ENCODE data around the gene STIM1.
"Not testable (repeated sequence)": the region's sequence is repeated elsewhere in the genome, so short reads cannot be mapped to it uniquely, and the experiment has no call there.

The STIM1 gene

DNA sequence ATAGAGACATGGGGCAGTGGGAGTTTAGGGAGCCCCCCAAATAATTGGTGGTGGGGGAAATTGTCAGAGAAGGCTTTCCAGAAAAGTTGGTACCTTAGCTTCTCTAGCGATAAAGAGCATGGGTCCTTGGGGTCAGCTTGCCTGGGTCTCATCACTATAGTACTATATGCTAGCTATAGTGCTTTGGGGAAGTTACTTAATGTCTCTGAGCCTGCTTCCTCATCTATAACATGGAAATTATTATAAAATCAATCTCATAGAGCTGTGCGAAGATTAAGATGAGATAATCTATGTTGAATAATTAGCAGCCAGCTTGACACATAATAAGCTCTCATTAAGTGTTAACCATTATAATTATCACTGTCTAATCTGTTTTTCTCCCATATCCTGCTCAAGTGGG, 41.2 kb downstream of the STIM1 start:
- Histone ChIP-seq H3K4me1 (ENCODE audit: control insufficient read depth, low read length) (peaks cover 44% of the 10 kb centered on the region), H3K79me2 (ENCODE audit: control insufficient read depth, low read length) (peaks cover 17% of the 10 kb centered on the region), H3F3A (ENCODE audit: control insufficient read depth, insufficient read depth) (peaks cover 13% of the 10 kb centered on the region), H3K9me2 (replicated peaks; ENCODE audit: control insufficient read depth, low read length) (no peaks in the 10 kb centered on the region), H3K36me3 (ENCODE audit: control insufficient read depth, low read length) (no peaks in the 10 kb centered on the region), H3K9me3 (ENCODE audit: control insufficient read depth, insufficient read depth, low read length) (no peaks in the 10 kb centered on the region), H3K4me3 (ENCODE audit: low read length) (no peak overlapping the region), H3K27ac (ENCODE audit: low read depth, low read length) (no peak overlapping the region), H4K20me1 (ENCODE audit: control insufficient read depth, insufficient read depth, low read depth, low read length) (0 out of 2 replicates have a peak, but pooled peaks cover 4% of the 10 kb centered on the region), H3K27me3 (ENCODE audit: control insufficient read depth, low read length) (no peaks in the 10 kb centered on the region), H3K4me2 (ENCODE audit: low read length) (no peak overlapping the region)
- TF ChIP-seq CTCF (IDR thresholded peaks at IDR 0.05; ENCODE audit: low read depth, low read length, poor library complexity, severe bottlenecking): no peak
- TF ChIP-seq EZH2phosphoT487 (IDR thresholded peaks at IDR 0.05; ENCODE audit: borderline replicate concordance, low read length): no peak

DNA sequence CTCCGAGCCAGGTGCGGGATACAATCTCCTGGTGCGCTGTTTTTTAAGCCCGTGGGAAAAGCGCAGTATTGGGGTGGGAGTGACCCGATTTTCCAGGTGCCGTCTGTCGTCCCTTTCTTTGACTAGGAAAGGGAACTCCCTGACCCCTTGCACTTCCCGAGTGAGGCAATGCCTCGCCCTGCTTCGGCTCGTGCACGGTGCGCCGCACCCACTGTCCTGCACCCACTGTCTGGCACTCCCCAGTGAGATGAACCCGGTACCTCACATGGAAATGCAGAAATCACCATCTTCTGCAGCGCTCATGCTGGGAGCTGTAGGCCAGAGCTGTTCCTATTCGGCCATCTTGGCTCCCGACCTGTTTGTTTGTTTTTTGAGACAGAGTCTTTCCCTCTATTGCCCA, 44.8 kb downstream of the STIM1 start:
- H3K4me2 ChIP-seq (ENCODE audit: low read length); H3K9me3 ChIP-seq (ENCODE audit: control insufficient read depth, insufficient read depth, low read length); H3K27me3 ChIP-seq (ENCODE audit: control insufficient read depth, low read length); H3K27ac ChIP-seq (ENCODE audit: low read depth, low read length); H3K9me2 ChIP-seq (replicated peaks; ENCODE audit: control insufficient read depth, low read length); H3K36me3 ChIP-seq (ENCODE audit: control insufficient read depth, low read length); H3K4me3 ChIP-seq (ENCODE audit: low read length); H4K20me1 ChIP-seq (ENCODE audit: control insufficient read depth, insufficient read depth, low read depth, low read length); H3F3A ChIP-seq (ENCODE audit: control insufficient read depth, insufficient read depth): not testable (repeated sequence)
- H3K79me2 ChIP-seq (ENCODE audit: control insufficient read depth, low read length): peaks cover 25% of the 10 kb centered on the region
- H3K4me1 ChIP-seq (ENCODE audit: control insufficient read depth, low read length): peaks cover 52% of the 10 kb centered on the region

DNA sequence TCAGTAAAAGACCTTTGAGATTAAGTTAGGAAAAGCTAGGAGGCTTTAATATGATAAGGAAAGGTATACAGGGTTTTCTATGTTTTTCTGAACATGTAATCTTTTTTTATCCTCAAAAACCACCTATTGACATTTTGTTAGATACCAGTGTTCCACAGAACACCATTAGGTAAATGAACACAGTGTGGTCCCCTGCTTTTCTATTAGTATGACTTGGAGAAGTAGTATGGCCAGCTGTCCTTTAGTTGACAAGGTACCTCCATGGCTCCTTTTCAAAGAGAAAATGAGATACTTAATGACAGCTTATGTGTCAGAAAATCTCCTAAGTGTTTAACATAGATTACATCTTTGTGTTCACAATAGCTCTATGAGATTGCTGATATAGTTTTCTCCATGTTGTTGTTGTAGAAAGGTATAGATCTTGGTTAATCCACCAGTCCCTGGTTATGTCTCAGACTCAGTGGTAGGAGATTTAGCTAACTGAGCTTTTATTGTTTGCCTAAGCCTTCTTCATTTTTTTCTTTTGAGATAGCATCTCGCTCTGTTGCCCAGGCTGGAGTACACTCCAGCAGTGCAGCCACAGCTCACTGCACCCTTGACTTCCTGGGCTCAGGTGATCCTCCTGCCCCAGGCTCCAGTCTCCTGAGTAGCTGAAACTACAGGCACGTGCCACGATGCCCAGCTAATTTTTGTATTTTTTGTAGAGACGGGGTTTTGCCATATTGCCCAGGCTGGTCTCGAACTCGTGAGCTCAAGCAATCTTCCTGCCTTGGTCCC, 46.0 kb downstream of the STIM1 start:
- Histone ChIP-seq H3K9me3 (ENCODE audit: control insufficient read depth, insufficient read depth, low read length) (no peaks in the 10 kb centered on the region), H3K36me3 (ENCODE audit: control insufficient read depth, low read length) (no peaks in the 10 kb centered on the region), H3K27me3 (ENCODE audit: control insufficient read depth, low read length) (no peaks in the 10 kb centered on the region), H3K9me2 (replicated peaks; ENCODE audit: control insufficient read depth, low read length) (no peaks in the 10 kb centered on the region), H3F3A (ENCODE audit: control insufficient read depth, insufficient read depth) (0 out of 2 replicates have a peak, but pooled peaks cover 3% of the 10 kb centered on the region), H3K4me3 (ENCODE audit: low read length) (no peak overlapping the region), H4K20me1 (ENCODE audit: control insufficient read depth, insufficient read depth, low read depth, low read length) (0 out of 2 replicates have a peak, but pooled peaks cover 7% of the 10 kb centered on the region), H3K79me2 (ENCODE audit: control insufficient read depth, low read length) (peaks cover 24% of the 10 kb centered on the region), H3K4me1 (ENCODE audit: control insufficient read depth, low read length) (peaks cover 58% of the 10 kb centered on the region), H3K4me2 (ENCODE audit: low read length) (peak overlapping the region; percentile 38), H3K27ac (ENCODE audit: low read depth, low read length) (no peak overlapping the region)
- TF ChIP-seq CTCF (IDR thresholded peaks at IDR 0.05; ENCODE audit: low read depth, low read length, poor library complexity, severe bottlenecking): no peak
- no peak for TF ChIP-seq EZH2phosphoT487 (IDR thresholded peaks at IDR 0.05; ENCODE audit: borderline replicate concordance, low read length)

GRCh38 chr11:3902441-3902840, 47.0 kb downstream of the STIM1 start:
- Histone ChIP-seq H3K4me1 (ENCODE audit: control insufficient read depth, low read length) (peaks cover 59% of the 10 kb centered on the region), H3K9me3 (ENCODE audit: control insufficient read depth, insufficient read depth, low read length) (no peaks in the 10 kb centered on the region), H3K36me3 (ENCODE audit: control insufficient read depth, low read length) (no peaks in the 10 kb centered on the region), H3K79me2 (ENCODE audit: control insufficient read depth, low read length) (peaks cover 22% of the 10 kb centered on the region), H3K27me3 (ENCODE audit: control insufficient read depth, low read length) (no peaks in the 10 kb centered on the region), H3K4me3 (ENCODE audit: low read length) (no peak overlapping the region), H4K20me1 (ENCODE audit: control insufficient read depth, insufficient read depth, low read depth, low read length) (0 out of 2 replicates have a peak, but pooled peaks cover 4% of the 10 kb centered on the region), H3K9me2 (replicated peaks; ENCODE audit: control insufficient read depth, low read length) (no peaks in the 10 kb centered on the region), H3F3A (ENCODE audit: control insufficient read depth, insufficient read depth) (no peaks in the 10 kb centered on the region), H3K27ac (ENCODE audit: low read depth, low read length) (no peak overlapping the region), H3K4me2 (ENCODE audit: low read length) (no peak overlapping the region)
- TF ChIP-seq CTCF (IDR thresholded peaks at IDR 0.05; ENCODE audit: low read depth, low read length, poor library complexity, severe bottlenecking) (no peak), EZH2phosphoT487 (IDR thresholded peaks at IDR 0.05; ENCODE audit: borderline replicate concordance, low read length) (no peak)
